ENCODE data around the gene COA5.

GRCh38 chr2:98565286-98565860, 42.9 kb downstream of the COA5 start:
- TF ChIP-seq, protein P1, sequence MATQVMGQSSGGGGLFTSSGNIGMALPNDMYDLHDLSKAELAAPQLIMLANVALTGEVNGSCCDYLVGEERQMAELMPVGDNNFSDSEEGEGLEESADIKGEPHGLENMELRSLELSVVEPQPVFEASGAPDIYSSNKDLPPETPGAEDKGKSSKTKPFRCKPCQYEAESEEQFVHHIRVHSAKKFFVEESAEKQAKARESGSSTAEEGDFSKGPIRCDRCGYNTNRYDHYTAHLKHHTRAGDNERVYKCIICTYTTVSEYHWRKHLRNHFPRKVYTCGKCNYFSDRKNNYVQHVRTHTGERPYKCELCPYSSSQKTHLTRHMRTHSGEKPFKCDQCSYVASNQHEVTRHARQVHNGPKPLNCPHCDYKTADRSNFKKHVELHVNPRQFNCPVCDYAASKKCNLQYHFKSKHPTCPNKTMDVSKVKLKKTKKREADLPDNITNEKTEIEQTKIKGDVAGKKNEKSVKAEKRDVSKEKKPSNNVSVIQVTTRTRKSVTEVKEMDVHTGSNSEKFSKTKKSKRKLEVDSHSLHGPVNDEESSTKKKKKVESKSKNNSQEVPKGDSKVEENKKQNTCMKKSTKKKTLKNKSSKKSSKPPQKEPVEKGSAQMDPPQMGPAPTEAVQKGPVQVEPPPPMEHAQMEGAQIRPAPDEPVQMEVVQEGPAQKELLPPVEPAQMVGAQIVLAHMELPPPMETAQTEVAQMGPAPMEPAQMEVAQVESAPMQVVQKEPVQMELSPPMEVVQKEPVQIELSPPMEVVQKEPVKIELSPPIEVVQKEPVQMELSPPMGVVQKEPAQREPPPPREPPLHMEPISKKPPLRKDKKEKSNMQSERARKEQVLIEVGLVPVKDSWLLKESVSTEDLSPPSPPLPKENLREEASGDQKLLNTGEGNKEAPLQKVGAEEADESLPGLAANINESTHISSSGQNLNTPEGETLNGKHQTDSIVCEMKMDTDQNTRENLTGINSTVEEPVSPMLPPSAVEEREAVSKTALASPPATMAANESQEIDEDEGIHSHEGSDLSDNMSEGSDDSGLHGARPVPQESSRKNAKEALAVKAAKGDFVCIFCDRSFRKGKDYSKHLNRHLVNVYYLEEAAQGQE (IDR thresholded peaks at IDR 0.05; ENCODE audit: low read depth) = no peak
- TF ChIP-seq YY1 (IDR thresholded peaks at IDR 0.05; ENCODE audit: extremely low read depth, insufficient replicate concordance, low read depth, low read length) (no peak), EGR1 (IDR thresholded peaks at IDR 0.05; ENCODE audit: low read depth) (no peak), EZH2 (IDR thresholded peaks at IDR 0.05) (no peak), POLR2A (IDR thresholded peaks at IDR 0.05; ENCODE audit: borderline replicate concordance, extremely low read depth, insufficient read depth, insufficient read length) (no peak), POLR2AphosphoS5 (IDR thresholded peaks at IDR 0.05; ENCODE audit: low read depth, low read length) (no peak), ZFX (IDR thresholded peaks at IDR 0.05) (no peak), RAD21 (IDR thresholded peaks at IDR 0.05; ENCODE audit: low read depth) (no peak), JUND (IDR thresholded peaks at IDR 0.05) (no peak), CEBPB (IDR thresholded peaks at IDR 0.05; ENCODE audit: low read depth) (no peak), ELF1 (IDR thresholded peaks at IDR 0.05; ENCODE audit: borderline replicate concordance, low read depth) (no peak), ZNF274 (IDR thresholded peaks at IDR 0.05; ENCODE audit: low read depth, low read length) (no peak)
- TF ChIP-seq, protein P2, sequence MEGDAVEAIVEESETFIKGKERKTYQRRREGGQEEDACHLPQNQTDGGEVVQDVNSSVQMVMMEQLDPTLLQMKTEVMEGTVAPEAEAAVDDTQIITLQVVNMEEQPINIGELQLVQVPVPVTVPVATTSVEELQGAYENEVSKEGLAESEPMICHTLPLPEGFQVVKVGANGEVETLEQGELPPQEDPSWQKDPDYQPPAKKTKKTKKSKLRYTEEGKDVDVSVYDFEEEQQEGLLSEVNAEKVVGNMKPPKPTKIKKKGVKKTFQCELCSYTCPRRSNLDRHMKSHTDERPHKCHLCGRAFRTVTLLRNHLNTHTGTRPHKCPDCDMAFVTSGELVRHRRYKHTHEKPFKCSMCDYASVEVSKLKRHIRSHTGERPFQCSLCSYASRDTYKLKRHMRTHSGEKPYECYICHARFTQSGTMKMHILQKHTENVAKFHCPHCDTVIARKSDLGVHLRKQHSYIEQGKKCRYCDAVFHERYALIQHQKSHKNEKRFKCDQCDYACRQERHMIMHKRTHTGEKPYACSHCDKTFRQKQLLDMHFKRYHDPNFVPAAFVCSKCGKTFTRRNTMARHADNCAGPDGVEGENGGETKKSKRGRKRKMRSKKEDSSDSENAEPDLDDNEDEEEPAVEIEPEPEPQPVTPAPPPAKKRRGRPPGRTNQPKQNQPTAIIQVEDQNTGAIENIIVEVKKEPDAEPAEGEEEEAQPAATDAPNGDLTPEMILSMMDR (IDR thresholded peaks at IDR 0.05 in 2 of 3, conservative IDR thresholded peaks at IDR 0.05 in 1 of 3; ENCODE audit: borderline replicate concordance in 1 of 3, insufficient read depth in 1 of 3, low read depth in 2 of 3, low read length in 2 of 3) = no peak

Measured in HCT116 (cell line).